Urothelium cell line (cell line): ENCODE data around the gene JAKMIP1.
A peak's percentile ranks its signal among the peaks of the same experiment; 100 is the strongest.
"Not testable (repeated sequence)": the region's sequence is repeated elsewhere in the genome, so short reads cannot be mapped to it uniquely, and the experiment has no call there.

Source experiments
- DNase-seq: peaks from one replicate; pipeline ENCODE4 v3.0.0; 2011; ENCODE audit warnings: low spot score, mixed read lengths
- FAIRE-seq: peaks from 2 replicates; lab custom pipeline; 2011; peaks lifted over from hg19 to GRCh38; lab: Jason Lieb, UNC

JAKMIP1 gene

GRCh38 chr4:6001680-6002491, 198.5 kb downstream of the JAKMIP1 start:
- FAIRE-seq (no peak), DNase-seq (no peak)

- no peak for FAIRE-seq
Observed at GRCh38 chr4:5999830-6000365, 200.5 kb downstream of the JAKMIP1 start.

GRCh38 chr4:5999356-5999755, 201.0 kb downstream of the JAKMIP1 start:
- FAIRE-seq = no peak
- DNase-seq = no peak

More at GRCh38 chr4:5999830-6000365, 200.5 kb downstream of the JAKMIP1 start:
- no peak for DNase-seq

- no peak for FAIRE-seq
- peak; percentile 68 for DNase-seq
Observed at GRCh38 chr4:5998333-5998936, 201.9 kb downstream of the JAKMIP1 start.

DNA sequence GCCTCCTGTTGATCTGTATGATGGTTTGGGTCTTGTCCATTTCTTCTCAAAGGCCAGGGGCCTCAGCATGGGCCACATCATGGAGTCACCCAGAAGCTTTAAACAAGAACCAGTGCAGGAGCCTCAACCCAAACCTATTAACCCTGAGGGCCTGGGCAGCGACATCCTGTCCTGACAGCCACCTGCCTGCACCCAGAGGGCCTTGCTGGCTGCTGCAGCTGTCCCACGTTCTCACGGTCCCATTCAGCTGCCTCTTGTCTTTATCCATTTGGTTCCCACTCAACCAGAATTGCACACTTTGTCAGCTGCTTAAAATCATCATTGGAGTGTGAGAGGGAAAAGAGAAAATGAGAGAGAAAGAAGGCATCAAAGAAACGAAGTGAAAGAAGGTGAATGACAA, 203.7 kb downstream of the JAKMIP1 start:
- FAIRE-seq = no peak

GRCh38 chr4:5995901-5996623, 204.3 kb downstream of the JAKMIP1 start:
- DNase-seq = no peak
- no peak for FAIRE-seq

More for the DNA sequence above, 203.7 kb downstream of the JAKMIP1 start:
- DNase-seq = no peak

- DNase-seq = no peak
- FAIRE-seq = no peak
Observed at GRCh38 chr4:5993876-5994811, 206.2 kb downstream of the JAKMIP1 start.

DNA sequence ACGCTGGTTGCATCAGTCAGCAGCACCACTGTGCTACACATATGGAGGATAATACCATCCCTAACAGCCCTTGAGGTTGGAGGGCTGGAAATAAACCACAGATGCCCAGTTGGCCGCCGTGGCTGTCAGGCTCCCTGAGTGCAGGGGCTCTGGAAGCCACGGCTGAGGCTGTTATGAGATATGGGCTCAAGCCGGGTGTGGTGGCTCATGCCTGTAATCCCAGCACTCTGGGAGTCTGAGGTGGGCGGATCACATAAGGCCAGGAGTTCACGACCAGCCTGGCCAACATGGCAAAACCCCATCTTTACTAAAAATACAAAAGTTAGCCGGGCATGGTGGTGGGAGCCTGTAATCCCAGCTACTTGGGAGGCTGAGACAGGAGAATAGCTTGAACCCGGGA, 207.0 kb downstream of the JAKMIP1 start:
- FAIRE-seq, DNase-seq: not testable (repeated sequence)

DNA sequence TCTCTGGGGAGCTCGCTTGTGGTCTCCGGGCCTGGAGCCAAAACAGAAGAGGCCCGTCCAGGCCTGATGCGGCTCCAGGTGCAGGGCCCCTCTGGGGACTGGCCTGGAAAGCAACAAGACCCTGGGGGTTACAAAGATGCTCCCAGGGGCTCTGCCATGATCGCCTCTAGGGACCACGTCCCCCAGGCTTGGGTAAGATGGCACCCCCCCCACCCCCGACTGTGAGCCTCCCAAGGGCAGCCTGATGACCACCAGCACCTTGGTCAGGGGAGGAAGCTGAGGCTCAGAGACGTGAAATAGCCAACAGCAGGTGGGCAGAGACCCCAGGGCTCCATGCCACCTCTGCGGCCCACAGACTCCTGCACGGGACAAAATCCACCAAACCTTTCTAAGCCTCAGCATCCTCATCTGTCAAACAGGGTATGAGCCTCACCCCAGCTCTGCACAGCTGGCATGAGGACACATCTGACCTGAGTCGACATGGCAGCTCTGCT, 207.5 kb downstream of the JAKMIP1 start:
- DNase-seq (no peak), FAIRE-seq (no peak)

GRCh38 chr4:5992171-5992827, 208.1 kb downstream of the JAKMIP1 start:
- no peak for FAIRE-seq
- no peak for DNase-seq

DNA sequence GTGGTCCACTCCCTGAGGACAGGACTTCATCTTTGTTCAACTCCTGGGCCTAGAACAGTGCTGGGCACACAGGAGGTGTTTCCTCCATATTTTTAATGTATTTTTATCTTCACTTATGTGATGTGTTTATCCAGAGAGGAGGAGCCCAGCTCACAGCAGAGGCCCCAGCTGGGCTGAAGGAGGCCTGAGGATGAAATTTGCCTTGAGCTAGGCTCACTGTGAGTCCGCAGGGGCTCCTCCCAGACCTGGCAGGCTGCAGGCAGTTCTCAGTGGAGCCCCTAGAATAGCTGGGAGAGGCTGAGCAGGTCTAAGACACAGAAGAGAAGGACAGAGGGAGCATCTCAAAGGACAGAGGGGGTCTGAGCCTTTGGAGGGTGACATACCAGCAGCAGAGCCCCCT, 208.9 kb downstream of the JAKMIP1 start:
- DNase-seq (no peak), FAIRE-seq (no peak)

DNA sequence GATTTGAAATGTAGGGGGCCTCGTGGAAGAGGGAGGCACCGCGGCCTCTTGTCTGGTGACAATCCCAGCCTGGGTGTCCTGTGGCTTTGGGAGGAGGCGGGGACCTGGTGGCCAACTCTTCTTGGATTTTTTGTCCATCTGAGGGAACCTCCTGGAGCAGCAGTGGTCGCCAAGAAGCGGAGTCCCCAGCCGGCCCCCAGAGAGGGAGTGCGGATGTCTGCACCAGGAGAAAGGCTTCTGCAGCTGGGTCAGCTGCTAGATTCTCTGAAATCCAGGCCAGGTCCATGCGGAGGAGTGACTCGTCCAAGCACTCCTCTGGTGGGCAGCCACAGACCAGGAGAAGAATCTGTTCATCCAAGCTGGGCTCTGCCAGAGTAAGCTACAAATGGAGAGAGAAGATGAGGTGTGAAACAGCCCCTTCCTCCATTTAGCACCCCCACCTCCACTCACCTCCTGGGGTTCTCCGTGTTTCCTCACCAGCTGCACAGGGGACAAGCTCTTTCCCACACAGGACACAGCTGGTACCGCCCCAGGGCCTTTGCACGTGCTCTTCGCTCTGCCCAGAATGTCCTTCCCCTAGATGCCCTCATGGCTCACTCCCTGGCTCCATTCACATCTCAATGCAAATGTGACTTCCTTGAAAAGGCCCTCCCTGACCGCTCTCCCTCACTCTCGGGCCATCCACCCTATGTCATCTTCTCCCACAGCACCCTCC, 209.7 kb downstream of the JAKMIP1 start:
- DNase-seq (no peak), FAIRE-seq (no peak)

DNA sequence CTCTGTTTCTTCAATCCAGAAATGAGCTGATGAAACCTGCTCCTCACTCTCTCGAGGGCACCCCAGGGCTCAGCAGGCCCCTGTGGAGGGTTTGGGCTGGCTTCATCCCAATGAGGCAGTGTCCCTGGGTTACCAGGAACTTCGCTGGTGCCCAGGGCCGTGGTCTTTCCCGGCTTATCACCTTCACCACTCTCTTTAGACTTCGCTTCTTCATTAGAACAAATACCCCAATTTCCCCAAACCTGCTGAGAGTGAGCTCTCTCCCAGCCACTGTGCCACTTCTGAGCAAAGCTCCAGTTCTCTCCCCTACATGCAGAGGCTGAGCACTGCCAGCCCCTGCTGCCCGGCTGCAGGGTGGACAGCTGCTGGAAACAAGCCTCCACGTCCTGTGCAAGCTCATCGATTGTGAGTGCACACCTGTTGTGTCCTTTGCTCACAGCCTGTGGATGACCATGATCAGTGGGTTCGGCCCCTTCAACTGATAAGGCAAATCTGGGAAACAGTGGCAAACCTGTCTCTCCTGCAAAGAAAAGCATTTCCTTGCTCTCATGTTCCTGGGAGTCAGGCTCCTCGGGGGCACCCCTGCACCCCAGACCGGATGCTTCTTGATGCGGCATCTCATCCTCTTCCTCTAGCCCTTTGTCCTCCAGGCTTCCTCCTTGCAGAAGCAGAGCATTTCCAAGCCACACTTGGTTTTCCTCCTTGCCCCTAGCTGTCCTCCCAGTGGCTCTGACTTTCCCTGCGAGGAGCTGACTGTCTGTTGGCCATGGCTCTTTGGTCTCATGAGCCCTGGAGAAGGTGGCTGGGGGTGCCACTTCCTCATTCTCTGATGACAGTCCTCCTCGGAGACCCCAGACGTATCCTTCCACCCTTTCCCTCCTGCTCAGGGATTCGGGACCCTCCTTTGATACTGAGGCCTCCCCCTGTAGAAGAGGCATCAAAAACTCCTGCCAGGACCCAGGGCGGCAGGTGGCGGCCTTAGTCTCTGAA, 210.8 kb downstream of the JAKMIP1 start:
- FAIRE-seq (no peak), DNase-seq (no peak)

GRCh38 chr4:5988086-5988845, 212.1 kb downstream of the JAKMIP1 start:
- DNase-seq = no peak

DNA sequence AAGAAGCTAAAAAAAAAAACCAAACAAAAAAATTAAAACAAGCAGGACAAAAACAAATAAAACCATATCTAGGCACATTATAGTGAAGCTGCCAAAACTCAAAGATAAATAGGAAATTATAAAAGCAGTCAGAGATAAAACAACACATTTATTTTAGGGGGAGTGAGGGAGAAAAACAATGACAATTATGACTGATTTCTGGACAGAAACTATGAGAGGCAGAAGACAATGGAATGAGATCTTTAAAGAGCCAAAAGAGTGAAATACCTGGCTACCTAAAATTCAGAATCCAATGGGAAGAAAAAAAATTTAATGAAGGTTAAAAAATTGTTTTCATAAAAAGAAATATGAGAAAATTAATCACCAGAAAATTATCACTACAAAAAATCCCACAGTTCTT, 215.5 kb downstream of the JAKMIP1 start:
- FAIRE-seq = no peak

More at GRCh38 chr4:5988086-5988845, 212.1 kb downstream of the JAKMIP1 start:
- FAIRE-seq = no peak

DNA sequence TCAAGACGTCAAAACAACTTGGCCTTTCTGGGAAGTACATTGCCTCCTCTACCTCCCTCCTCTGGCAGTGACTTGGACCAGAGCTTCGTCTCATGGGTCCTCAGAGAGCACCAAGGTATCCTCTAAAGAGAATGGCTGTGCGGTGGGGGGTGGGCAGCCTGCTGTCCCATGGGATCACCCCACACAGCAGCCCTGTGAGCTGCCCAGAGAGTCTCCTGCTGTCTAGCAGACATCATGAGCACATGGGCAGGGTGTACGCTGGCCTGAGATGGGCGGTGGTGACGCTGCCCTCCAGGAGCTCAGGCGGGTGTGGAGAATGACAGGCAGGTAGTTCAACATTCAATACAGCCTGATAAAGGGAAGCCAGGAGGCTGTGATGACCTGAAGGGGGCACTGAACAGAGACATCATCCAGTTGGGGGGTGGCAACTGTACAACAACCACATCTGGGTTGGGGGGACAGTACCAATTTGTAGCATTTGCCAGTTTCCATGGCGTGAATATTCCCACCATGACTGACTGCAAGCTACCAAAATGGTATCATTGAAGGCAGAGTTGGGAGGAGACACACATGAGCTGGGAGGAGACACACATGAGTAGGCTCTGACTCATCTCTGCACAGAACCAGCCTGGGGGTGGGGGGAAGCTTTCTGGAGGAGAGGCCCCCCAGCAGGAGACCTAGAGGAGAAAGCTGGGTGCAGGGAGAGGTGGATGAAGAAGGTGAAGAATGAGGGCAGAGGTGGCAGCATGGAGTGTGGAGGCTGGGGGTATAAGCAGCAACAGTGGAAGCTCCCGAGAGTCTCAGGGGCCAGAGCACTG, 218.0 kb downstream of the JAKMIP1 start:
- DNase-seq = no peak
- no peak for FAIRE-seq

More for the DNA sequence above, 215.5 kb downstream of the JAKMIP1 start:
- no peak for DNase-seq
